ENCODE measurements around the gene C16orf92.

GRCh38 chr16:29994600-29995323, 28.2 kb upstream of the C16orf92 start:
- TF ChIP-seq EZH2 (IDR thresholded peaks at IDR 0.05; ENCODE audit: borderline replicate concordance, insufficient read depth, low read length, poor library complexity, severe bottlenecking) = no peak
- no peak for TF ChIP-seq CTCF (IDR thresholded peaks at IDR 0.05; ENCODE audit: poor library complexity, severe bottlenecking)
- TF ChIP-seq REST (IDR thresholded peaks at IDR 0.05; ENCODE audit: borderline replicate concordance) = no peak
- TF ChIP-seq SMC3 (conservative IDR thresholded peaks at IDR 0.05; ENCODE audit: poor library complexity) = no peak
